ENCODE results near the gene ZNF384.

DNA sequence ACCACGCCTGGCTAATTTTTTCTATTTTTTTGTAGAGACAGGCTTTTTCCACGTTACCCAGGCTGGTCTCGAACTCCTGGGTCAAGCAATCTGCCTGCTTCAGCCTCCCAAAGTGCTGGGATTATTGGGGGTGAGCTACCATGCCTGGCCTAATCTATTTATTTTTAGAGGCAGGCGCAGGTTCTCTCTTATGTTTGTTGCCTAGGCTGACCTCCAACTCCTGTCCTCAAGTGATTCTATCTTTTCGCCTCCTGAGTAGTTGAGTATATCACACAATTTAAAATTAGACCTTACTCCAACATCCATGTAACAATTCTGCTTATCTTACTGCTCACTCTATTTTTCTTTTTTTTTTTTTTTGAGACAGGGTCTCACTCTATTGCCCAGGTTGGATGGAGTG lies 35.2 kb downstream of the ZNF384 start:
- TF ChIP-seq, protein P1, sequence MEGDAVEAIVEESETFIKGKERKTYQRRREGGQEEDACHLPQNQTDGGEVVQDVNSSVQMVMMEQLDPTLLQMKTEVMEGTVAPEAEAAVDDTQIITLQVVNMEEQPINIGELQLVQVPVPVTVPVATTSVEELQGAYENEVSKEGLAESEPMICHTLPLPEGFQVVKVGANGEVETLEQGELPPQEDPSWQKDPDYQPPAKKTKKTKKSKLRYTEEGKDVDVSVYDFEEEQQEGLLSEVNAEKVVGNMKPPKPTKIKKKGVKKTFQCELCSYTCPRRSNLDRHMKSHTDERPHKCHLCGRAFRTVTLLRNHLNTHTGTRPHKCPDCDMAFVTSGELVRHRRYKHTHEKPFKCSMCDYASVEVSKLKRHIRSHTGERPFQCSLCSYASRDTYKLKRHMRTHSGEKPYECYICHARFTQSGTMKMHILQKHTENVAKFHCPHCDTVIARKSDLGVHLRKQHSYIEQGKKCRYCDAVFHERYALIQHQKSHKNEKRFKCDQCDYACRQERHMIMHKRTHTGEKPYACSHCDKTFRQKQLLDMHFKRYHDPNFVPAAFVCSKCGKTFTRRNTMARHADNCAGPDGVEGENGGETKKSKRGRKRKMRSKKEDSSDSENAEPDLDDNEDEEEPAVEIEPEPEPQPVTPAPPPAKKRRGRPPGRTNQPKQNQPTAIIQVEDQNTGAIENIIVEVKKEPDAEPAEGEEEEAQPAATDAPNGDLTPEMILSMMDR (IDR thresholded peaks at IDR 0.05) = no peak
- TF ChIP-seq EP300 (IDR thresholded peaks at IDR 0.05) (no peak), POLR2A (IDR thresholded peaks at IDR 0.05) (no peak)

Measured in ovary (tissue), 3 donors.